HL-60 (cell line): Measurements from ENCODE around the gene EXOC6B.
"Not testable (repeated sequence)": the region's sequence is repeated elsewhere in the genome, so short reads cannot be mapped to it uniquely, and the experiment has no call there.

Experiments used
- DNase-seq, 2 experiments: peaks; one replicate each; pipeline ENCODE4 v3.0.0-alpha.2; 2010 to 2020; ENCODE audit warnings: low read depth in 1 of 2, low spot score in 1 of 2
- H3K27ac ChIP-seq: fragments of 250-450 bp; sonication (Bioruptor Pico); replicated peaks from 2 replicates; pipeline ENCODE4 v1.5.1; 2020; ENCODE audit warnings: mild to moderate bottlenecking, moderate library complexity
- H3K27me3 ChIP-seq: fragments of 250-450 bp; sonication (Bioruptor Pico); 2 replicates; pipeline ENCODE4 v1.5.1; 2021; ENCODE audit warnings: mild to moderate bottlenecking, moderate library complexity; ENCODE audit not compliant: insufficient read depth, poor library complexity, severe bottlenecking
- H3K4me3 ChIP-seq: replicated peaks from 2 replicates; pipeline ENCODE4 v1.5.1; 2011; ENCODE audit warnings: mild to moderate bottlenecking, control low read depth, low read length; ENCODE audit not compliant: insufficient read depth
- CTCF ChIP-seq: IDR thresholded peaks from one replicate; pipeline ENCODE4 v1.5.1; 2011; ENCODE audit warnings: low read length, control low read depth, inconsistent platforms; ENCODE audit not compliant: insufficient read depth
- GABPA ChIP-seq: IDR thresholded peaks from 2 replicates; pipeline ENCODE4 v1.6.1; 2012; ENCODE audit warnings: low read depth
- POLR2AphosphoS5 ChIP-seq: IDR thresholded peaks from 2 replicates; pipeline ENCODE4 v1.6.1; 2012; ENCODE audit warnings: low read depth
- SPI1 ChIP-seq: IDR thresholded peaks from 2 replicates; pipeline ENCODE4 v1.6.1; 2012; ENCODE audit warnings: low read depth, mild to moderate bottlenecking, borderline replicate concordance
- TF ChIP-seq, protein P1 (sequence below): IDR thresholded peaks from 2 replicates; pipeline ENCODE4 v1.6.1; 2012; ENCODE audit warnings: low read depth; ENCODE audit not compliant: insufficient replicate concordance

Gene EXOC6B

DNA sequence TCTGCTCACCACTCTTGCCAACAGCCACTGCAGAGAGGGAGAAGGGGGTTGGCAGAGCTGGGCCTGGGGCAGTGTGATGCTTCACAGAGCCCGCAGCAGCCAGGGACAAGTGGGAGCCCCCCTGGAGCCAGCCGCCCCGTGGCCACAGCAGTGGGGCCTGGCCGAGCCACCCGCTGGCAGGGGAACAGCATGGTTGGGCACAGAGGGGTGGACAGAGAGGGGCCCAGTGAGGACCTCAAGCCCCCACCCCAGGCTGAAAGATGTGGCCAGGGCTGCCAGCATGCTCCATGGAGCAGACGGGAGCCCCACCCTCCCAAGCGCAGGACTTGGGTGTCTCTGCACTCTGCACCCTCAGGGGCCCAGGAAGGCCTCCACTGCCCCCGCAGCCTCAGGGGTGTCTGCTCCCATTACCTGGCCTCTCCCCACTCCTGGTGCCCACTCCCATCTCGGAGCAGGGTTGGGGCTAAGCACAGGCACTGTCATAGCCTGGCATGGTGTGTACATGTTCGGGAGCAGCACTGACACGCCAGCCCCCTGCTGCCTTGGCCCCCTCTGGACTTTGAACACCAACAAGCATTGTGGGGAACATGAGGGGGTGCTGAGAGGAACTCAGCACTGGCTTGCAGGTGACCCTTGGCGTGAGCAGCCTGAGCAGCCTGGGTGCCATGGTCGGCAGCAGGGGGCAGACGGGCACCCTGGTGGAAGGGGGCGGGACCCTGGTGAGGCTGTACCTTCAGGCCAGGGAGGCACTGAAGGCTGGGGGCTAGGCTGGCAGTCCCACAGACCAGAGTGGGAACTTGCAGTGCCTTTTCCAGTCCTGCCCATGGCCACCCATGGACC, 398.6 kb downstream of the EXOC6B start:
- no peaks in the 10 kb centered on the region for H3K27me3 ChIP-seq
- no peak for DNase-seq
- H3K4me3 ChIP-seq = no peak overlapping the region
- no peak overlapping the region for H3K27ac ChIP-seq
- TF ChIP-seq GABPA = no peak
- TF ChIP-seq SPI1 = no peak
- no peak for TF ChIP-seq POLR2AphosphoS5
- TF ChIP-seq, protein P1, sequence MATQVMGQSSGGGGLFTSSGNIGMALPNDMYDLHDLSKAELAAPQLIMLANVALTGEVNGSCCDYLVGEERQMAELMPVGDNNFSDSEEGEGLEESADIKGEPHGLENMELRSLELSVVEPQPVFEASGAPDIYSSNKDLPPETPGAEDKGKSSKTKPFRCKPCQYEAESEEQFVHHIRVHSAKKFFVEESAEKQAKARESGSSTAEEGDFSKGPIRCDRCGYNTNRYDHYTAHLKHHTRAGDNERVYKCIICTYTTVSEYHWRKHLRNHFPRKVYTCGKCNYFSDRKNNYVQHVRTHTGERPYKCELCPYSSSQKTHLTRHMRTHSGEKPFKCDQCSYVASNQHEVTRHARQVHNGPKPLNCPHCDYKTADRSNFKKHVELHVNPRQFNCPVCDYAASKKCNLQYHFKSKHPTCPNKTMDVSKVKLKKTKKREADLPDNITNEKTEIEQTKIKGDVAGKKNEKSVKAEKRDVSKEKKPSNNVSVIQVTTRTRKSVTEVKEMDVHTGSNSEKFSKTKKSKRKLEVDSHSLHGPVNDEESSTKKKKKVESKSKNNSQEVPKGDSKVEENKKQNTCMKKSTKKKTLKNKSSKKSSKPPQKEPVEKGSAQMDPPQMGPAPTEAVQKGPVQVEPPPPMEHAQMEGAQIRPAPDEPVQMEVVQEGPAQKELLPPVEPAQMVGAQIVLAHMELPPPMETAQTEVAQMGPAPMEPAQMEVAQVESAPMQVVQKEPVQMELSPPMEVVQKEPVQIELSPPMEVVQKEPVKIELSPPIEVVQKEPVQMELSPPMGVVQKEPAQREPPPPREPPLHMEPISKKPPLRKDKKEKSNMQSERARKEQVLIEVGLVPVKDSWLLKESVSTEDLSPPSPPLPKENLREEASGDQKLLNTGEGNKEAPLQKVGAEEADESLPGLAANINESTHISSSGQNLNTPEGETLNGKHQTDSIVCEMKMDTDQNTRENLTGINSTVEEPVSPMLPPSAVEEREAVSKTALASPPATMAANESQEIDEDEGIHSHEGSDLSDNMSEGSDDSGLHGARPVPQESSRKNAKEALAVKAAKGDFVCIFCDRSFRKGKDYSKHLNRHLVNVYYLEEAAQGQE = no peak
- TF ChIP-seq CTCF = no peak

GRCh38 chr2:72425996-72426395, 399.8 kb downstream of the EXOC6B start:
- no peak for DNase-seq
- H3K27me3 ChIP-seq = no peaks in the 10 kb centered on the region

DNA sequence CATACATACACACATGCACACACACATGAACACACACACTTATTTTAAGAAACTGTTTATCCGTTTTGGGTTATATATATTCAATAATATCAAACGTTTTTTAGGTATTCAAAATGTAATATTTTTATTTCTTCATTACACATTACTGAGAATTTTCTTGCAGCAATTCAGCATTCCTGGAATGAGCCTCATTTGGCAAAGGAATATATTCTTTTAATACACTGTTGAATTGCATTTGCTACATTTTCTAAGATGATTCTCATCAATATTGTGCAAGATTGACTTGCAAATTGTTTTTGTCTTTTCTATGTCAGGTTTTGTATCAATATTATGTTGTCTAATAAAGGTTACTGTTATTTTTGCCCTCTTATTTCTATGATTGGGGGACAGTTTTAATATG, 402.1 kb downstream of the EXOC6B start:
- Histone ChIP-seq H3K4me3 (no peak overlapping the region), H3K27me3 (no peaks in the 10 kb centered on the region), H3K27ac (no peak overlapping the region)
- no peak for TF ChIP-seq GABPA
- TF ChIP-seq CTCF = no peak
- no peak for TF ChIP-seq POLR2AphosphoS5
- TF ChIP-seq, protein P1 = no peak
- no peak for TF ChIP-seq SPI1
- no peak for DNase-seq

More at GRCh38 chr2:72425996-72426395, 399.8 kb downstream of the EXOC6B start:
- H3K27ac ChIP-seq = no peak overlapping the region
- TF ChIP-seq SPI1 (no peak), CTCF (no peak), GABPA (no peak), POLR2AphosphoS5 (no peak)
- TF ChIP-seq, protein P1 = no peak
- no peak overlapping the region for H3K4me3 ChIP-seq

GRCh38 chr2:72421771-72422379, 404.0 kb downstream of the EXOC6B start:
- not testable (repeated sequence) for H3K27me3 ChIP-seq, H3K4me3 ChIP-seq, H3K27ac ChIP-seq, DNase-seq
